ENCODE results near the gene CNKSR3. TPM values are rescaled to one million over a fixed set of nuclear protein-coding genes. Genes with fewer than 3 reads are reported as not detected.

CNKSR3 gene
- total RNA-seq, 1 experiment from 2014 or later = 0.48 TPM

GRCh38 chr6:154352898-154353585, 157.4 kb downstream of the CNKSR3 start:
- DNase-seq (ENCODE audit: low spot score) = no peak

GRCh38 chr6:154350293-154350692, 160.2 kb downstream of the CNKSR3 start:
- DNase-seq (ENCODE audit: low spot score) = no peak

- no peak for DNase-seq (ENCODE audit: low spot score)
Observed at GRCh38 chr6:154347981-154348380, 162.5 kb downstream of the CNKSR3 start.

- no peak for DNase-seq (ENCODE audit: low spot score)
Observed at GRCh38 chr6:154345811-154346210, 164.7 kb downstream of the CNKSR3 start.

GRCh38 chr6:154343473-154344308, 166.8 kb downstream of the CNKSR3 start:
- DNase-seq (ENCODE audit: low spot score) = peak; percentile 73

GRCh38 chr6:154341871-154342270, 168.6 kb downstream of the CNKSR3 start:
- no peak for DNase-seq (ENCODE audit: low spot score)

- no peak for DNase-seq (ENCODE audit: low spot score)
Observed at GRCh38 chr6:154341336-154341735, 169.1 kb downstream of the CNKSR3 start.

Small RNAs within 50 kb of the gene (small RNA-seq; reads per million reads assigned to genes)
- gene AL357075.2 = not detected

Other genes starting within 250 kb of the CNKSR3 start
- gene IPCEF1, start 153.9 kb downstream of the CNKSR3 start, total RNA-seq (2014; rRNA removed; shearing (Covaris generic)) = 0.44 TPM in 1 of 2 replicates, not detected in the other
- gene SCAF8, start 222.7 kb upstream of the CNKSR3 start, total RNA-seq (2014; rRNA removed; shearing (Covaris generic)) = 12.8 and 16.1 TPM in 2 replicates

All from HT-29 (cell line).